GM15510 (cell line): Measurements from ENCODE around the gene IRF2BP2.
A peak's percentile ranks its signal among the peaks of the same experiment; 100 is the strongest.

Experiments
- POLR2A ChIP-seq: IDR thresholded peaks from 3 replicates; pipeline ENCODE4 v1.6.1; 2011; ENCODE audit warnings: borderline replicate concordance; ENCODE audit not compliant: insufficient read length; ENCODE audit errors: extremely low read depth

The IRF2BP2 gene

DNA sequence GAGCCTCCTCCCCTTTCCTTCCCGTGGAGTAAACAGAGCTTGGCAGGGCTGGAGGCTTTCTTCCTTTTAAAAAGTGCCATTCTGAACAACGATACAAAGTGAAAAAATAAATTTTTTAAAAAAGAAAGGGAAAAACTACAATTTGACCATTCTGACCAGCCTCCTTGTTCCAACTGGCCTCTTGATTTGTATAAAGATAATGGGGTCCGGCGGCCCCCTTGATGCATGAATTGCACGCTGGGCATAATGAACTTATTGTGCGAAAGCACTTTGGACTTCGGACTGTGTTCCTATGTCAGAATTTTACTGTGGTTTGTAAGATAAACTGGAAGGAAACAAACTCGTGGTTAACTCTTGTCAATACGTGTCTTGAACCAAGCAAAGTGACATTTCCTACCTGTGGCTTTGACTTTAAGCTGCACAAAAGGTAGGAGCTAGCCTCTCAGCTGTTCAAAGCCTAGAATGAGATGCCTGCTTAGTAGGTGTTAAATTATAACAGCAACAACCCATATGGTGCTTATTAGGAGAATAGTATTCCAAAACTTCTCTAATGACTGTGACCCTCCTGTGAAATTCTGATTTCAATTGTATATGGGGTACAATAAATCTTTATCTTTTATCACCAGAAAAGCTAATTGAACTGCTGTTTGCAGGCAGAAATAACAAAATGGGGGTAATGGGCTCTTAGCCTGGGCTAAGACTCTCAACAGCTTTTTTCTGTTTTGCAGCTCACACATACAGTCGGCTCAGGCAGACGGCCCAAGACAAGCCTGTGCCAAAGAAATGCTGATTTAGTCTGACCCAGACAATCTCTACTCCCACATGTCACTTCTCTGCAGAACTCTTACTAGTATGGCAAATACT, 9.3 kb downstream of the IRF2BP2 start:
- TF ChIP-seq POLR2A, result no peak

DNA sequence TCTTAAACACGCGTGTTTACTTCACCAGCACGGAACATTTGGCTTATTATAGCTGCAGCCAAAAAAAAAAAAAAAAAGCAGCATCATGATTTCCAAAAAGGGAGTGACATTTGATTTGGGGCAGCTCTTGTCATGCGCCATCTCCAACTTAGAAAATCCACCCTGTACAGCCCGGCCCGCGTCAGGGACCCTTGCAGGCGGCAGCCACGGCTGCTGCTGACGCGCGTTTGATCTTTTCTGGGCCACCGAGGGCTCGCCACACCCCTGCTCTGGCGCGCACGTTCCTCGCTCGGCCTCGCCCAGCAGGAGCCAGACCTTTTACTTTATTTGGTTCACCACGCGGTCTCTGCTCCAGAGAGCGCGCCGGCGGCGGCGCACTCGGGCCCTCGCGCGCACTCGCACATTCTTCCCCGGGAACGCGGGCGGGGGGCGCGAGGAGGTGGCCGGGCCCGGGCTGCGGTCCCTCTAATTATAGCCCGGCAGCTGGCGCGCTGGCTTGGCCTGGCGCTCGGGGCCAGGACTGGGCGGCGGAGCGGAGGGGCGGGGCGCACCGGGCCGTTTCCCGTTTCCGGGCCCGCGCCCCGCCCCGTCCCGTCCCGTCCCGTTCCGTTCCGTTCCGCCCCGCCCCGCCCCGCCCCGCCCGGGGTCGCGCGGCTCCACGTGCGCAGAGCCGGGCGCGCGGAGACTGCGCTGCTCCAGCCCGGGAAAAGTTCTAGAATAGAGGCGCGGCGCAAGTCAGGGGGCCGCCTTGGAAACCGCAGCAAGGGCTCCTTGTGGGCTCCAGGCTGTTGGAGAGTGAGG, 10.2 kb downstream of the IRF2BP2 start:
- peak; percentile 61 for TF ChIP-seq POLR2A

DNA sequence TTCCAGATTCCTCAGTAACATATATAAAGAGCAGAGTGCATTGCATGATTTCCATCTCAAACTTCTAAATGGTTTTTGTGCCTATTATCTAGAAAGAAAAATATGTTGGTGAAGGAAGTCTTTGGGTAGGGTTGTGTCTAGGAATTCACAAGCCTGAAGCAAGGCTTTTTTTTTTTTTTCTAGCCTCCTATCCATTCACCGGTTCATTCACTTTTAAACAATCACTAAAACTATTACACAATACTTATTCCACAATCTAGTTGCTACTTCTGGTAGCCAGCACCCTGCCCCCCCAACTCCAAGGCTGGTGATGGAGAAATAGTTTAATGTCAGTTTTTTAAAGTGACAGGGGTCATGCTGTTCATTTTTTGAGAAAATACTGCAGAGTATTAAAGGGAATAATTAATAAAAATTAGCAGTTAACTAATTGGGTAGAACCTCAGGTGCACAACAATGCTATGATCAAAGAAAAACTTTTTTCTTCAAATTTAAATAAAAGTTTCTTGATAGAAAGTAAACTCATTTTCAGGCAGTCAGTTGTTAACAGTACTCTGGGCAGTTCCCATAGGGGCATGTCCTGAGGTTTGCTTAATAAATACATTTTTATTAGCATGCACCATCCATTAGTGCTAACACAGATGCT, 10.9 kb downstream of the IRF2BP2 start:
- TF ChIP-seq POLR2A, result no peak

DNA sequence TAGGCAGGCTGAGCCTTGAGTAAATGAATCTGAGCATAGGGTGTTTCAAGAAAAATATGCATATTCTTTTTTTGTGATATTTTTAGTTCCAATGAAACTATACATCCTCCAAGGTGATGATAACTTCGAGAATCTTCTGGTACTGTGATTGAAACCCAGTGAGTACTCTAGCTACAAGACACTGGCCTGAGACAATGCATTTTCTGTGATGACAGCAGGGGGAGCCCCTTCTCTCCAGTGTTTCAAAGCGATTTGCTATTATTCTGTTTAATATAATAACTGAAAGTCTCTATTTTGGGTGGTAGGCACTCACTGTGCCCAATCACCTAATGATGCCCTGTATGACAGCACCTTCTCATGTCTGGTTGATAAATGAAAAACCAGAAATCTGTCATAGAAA, 12.1 kb downstream of the IRF2BP2 start:
- TF ChIP-seq POLR2A, result no peak

DNA sequence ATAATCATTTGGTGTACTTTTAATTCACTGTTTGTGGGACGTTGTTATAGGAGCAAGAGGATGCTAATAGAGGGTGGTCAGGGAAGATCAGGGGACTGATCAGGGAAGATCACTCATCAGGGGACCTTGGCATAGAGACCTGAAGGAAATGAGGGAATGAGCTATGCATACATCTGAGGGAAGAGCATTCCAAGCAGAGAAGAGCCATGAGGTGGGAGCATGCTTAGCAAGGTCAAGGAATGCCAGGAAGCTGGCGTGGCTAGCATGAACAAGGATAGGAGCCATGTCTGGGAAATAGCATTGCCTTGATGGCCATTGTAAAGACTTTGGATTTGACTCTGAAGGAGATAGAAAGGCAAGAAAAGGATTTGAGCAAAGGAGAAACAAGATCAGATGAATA, 14.1 kb downstream of the IRF2BP2 start:
- no peak for TF ChIP-seq POLR2A

DNA sequence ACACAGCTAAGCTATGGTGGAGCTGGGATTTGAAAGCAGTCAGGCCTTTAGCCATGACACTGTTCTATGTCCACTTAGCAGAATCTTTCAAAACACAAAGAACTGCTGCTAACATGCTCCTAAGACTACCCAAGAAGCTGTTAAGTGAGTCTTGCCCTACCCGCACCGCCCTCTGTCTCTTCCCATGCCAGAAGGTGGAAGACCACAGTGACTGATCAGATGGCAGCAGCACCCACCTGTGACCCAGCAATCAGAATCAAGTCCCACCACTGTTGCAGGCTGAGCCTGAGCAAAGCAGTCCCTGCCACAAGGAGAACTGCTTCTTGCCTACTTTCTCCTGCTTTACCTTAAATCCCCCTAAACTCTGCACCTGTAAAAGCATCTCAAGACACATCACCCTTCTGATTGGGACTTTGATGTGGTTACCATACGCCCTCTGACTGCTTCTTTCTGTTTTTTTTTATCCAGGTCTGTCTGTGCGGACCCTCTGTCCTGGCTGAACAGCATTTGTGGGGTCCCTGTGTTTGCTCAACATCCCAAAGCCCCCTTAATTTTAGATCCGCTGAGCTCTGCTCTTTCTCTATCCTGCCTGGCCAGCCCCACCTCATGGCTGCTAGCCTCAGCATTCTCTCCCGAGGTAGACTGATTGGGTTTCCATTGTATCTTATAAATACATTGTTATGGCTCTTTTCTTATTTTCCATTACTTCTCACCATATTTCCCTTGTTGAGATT, 16.0 kb downstream of the IRF2BP2 start:
- no peak for TF ChIP-seq POLR2A

DNA sequence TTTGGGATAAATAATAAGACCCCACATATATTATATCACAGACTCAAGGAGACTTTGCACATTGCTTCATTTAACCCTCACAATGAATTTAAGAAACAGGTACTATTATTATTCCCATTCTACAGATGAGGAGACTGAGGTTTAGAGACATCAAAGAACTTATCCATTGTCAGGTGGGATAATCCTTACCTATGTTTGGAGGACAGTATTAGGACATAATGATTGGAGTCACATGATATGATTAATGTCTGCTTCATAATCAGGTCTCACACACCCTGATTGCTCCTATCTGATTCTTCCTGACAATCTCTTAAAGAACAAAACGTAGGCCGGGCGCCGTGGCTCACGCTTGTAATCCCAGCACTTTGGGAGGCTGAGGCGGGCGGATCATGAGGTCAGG, 16.9 kb downstream of the IRF2BP2 start:
- TF ChIP-seq POLR2A, result no peak

DNA sequence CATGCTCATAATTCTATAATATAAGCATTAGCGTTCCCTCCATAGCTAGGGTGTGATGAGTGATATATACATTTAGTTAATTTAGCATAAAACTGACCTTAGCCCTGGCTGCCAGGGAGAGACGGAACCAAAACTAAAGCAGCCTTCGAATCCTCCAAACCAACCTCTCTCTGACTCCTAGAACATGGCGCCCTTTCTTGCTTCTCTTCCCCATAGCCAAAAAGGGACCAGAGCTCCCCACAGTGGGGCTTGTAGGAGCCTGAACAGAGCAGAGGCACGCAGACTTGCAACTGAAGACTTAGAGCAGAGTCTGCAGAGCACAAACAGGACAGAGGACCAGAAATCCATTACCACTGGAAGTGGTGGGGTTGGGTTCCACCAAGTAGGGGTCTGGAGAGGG, 17.7 kb downstream of the IRF2BP2 start:
- no peak for TF ChIP-seq POLR2A

DNA sequence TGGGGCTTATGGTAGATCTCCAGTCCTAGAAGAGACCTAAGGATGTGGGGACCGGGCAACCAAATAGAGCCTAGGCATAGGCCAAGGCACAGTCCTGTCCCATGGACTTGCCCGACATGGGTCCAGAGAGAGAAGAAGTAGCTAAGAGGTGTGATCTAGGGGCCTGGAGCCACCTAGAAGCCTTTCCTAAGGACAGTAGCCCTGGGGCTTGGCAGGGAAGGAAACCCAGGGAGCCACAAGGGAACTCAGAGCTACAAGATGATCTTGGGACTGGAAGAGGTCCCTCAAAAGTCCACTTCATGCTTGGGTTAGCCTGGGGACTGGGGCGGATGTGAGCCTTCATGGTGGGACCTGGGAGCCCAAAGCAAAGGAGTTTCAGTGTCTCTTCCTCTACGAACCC, 18.8 kb downstream of the IRF2BP2 start:
- no peak for TF ChIP-seq POLR2A

DNA sequence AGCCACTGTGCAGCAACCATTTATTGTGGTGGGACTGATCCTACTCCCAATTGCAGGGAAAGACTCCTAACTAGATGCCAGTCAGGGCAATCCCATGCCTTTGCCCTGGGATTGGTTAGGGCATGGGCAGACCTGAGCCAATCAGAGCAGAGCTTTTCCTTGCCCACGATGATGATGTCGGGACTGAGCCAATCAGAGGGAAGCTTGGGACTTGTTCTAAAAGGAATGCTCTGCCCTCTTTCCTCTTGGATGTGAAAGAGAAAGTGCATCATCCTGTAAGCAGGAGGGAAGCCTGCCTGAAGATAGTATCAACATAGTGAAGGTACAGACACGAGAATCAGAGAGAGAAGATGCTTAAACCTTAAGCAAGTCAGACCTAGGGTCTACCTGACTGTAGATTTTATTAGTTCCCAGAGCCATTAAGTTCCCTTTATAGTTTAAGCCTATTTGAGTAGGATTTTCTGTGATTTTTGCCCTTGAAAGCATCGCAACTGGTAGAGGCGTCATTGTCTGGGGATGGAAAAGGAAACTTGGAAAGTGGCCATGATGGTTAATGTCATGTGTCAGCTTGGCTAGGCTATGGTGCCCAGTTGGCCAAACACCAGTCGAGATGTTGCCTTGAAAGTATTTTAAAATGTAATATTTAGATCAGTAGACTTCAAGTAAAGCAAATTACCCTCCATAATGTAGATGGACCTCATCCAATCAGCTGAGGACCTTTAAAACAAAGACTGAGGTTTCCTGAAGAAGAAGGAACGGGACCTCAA, 19.9 kb downstream of the IRF2BP2 start:
- no peak for TF ChIP-seq POLR2A

DNA sequence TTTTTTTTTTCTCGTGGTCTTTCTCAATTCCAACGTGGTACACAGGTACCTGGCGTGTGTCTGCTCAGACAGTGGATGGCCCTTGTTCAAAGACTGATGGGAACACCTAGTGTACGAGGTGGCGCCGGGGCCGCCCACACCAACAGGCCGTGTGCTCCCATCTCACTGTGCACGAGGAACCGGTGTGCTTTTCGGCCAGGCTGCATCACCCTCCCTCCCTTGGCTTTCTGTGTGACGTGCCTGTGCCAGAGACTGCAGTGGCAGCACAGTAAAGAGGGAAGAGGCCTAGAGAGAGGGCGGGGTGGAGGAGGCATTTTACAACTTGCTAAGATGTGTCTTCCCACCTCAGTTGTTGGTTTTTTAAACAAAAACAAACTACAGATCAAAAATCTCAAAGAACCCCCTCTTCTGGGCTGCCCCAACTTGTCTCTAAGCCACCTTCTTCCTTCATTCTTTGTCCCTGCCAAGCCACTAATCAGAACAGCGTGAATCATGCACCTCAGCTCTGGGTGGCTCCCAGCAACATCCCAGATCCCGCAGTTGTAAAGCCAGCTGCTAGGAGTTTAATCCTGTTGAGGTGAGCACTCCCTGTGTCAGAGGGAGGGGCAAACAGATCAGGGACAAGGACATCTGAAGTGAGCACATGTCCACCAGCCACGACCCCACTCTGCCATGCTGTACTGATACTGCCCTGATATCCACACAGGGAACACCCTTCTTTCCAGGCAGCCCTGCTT, 20.7 kb downstream of the IRF2BP2 start:
- TF ChIP-seq POLR2A, result no peak

DNA sequence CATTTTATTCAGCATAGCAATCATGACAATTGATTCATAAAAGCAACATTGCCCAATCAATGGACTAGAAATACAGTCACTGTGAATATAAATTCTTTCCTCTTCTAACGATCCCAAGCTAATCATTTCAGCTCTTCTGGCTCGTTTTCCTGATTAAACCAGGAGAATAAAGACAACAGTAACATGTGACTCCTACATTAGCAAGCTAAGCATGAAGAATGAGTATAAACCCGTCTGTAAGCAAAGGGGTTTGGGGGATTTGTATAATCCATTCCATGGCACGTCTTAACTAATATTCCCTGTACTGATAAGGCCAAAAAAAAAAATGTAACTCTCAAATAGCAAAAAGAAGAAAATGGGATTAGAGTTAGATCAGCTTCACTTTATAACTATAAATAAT, 21.6 kb downstream of the IRF2BP2 start:
- TF ChIP-seq POLR2A, result no peak

DNA sequence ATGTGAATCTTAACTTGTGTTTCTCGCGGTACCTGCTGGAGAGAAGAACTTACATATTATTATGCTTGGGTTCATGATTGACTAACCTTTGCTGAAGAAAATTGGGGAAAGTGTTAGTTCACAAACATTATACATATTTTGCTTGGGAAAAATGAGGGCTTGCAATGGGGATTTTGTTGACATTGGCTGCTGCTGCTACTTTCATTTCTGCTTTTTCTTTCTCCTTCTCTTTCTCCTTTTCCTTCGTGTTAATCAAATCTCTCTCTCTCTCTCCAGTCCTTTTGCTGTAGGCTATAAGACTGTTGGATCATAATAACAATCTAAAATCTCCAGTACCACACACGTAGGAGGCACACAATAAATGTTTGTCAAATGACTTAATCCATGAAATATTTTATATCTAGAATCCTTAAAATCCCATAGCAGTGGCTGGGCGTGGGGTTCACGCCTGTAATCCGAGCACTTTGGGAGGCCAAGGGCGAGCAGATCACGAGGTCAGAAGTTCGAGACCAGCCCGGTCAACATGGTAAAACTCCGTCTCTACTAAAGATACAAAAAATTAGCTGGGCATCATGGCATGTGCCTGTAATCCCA, 23.0 kb downstream of the IRF2BP2 start:
- no peak for TF ChIP-seq POLR2A
